NOMO-1 (cell line): Measurements from ENCODE around the gene ARMC6.
"Not testable (repeated sequence)": the region's sequence is repeated elsewhere in the genome, so short reads cannot be mapped to it uniquely, and the experiment has no call there.

Experiments used
- DNase-seq, 2 experiments: peaks; one replicate each; lab custom pipeline; 2025; ENCODE audit not compliant: unreplicated experiment in 2 of 2; lab: John Stamatoyannopoulos, UW

The ARMC6 gene

DNA sequence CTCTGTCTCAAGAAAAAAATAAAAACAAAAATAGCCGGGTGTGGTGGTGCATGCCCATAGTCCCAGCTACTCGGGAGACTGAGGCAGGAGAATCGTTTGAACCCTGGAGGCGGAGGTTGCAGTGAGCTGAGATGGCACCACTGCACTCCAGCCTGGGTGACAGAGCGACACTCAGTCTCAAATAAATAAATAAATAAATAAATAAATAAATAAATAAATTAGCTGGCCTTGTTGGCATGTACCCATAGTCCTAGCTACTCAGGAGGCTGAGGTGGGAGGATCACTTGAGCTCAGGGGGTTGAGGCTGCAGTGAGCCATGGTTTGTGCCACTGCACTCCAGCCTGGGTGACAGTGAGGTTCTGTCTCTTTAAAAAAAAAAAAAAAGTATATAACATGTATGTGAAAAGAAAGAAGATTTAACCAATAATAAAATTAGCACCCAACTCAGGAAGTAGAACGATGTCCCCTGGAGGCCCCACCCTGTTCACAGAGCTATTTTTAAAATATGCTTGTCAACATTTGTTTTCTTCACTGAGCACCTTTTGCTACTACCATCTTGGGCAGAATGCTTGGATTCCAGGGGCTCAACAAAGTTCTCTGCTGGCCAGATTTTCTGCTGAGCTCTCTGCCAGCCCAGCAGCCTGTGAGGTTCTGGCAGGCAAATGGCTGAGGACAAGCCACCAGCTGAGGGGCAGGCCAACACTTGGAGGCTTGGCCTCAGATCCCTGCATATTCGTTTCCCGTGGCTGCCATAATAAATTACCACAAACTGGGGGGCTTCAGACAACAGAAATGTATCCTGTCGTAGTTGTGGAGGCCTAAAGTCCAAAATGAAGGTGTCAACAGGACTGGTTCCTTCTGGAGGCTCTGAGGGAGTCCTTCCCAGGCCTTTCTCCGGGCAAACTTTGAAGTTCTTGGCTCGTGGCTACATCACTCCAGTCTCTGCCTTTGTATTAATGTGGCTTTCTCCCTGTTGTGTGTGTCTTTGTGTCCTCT lies 35.6 kb downstream of the ARMC6 start:
- no peak for DNase-seq

DNA sequence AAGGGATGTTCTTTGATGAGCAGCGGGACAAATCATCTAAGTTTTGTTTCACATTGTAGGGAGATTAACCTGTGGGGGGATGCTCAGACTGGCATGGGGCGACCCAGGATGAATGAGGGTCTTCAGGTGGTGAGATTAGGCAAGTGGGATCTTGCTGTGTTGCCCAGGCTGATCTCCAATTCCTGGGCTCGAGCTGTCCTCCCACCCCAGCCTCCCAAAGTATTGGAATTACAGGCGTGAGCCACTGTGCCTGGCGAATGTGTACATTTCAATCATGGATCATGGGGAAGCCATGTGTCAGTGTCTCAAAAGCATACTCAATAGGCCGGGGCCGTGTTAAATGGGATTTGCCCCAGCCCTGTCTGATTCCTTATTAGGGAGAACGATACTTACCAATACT lies 38.5 kb downstream of the ARMC6 start:
- no peak for DNase-seq

DNA sequence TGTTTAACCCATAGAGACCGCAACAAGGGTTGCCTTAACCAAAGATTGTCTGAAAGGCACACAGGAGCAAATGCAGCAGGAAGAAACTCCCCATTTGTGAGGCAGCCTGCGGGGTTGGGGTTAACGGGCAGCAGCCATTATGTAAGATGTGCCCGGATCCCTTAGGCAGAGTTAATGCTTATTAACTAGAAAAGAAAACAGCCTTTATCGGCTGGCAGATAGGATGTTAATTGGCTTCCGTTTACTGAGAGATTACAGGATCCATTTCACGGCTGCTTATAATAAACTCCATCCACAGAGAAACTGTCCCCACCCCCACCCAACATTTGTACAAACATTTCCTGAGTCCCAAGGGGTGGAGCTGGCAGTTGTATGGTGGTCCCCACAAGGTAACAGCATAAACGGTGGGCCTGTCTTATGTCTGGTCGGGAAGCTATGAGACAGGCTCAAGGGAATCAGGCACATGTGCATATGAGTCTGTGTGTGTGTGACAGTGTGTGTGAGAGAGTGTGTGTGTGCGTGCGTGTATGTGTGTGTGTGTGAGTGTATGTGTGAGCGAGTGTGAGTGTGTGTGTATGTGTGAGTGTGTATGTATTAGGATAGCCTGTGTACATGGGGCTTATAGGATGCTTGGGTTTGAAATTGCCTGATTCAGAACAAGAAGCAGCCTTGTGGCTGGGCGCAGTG lies 40.9 kb downstream of the ARMC6 start:
- no peak for DNase-seq

DNA sequence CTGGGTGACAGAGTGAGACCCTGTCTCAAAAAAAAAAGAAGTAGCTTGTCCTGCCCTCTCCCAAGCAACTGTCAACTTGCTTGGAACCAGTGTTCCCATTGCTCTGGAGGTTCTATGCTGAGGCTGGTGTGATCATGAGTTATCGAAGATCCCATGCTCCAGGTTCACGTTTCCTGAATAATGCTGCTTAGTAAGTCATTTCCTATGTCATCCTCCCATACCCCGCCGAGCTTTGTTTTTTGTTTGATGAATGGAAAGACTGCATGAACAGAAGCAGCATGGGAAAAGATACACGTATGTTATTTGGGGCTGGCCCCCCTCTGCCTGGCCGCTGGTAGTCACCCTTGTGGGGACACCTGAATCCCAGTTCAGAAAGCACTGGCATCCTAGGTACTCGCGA lies 41.7 kb downstream of the ARMC6 start:
- DNase-seq, result no peak

DNA sequence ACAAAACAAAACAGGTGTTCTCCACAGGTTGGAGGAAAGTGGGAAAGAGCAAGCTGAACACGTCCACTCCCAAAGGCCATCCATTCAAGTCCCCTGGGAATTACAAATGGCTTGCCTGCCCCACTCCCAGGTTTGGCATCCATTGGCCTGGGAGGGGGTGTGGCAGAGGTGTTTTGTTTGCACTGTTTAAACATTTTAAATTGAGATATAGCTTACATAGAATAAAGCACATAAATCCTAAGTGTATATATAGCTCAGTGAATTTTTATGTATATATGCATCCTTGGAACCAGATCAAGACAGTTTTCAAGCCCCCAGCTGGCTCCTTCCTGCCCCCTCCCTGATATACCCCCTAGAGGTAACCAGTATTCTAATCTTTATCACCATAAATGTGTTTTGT lies 43.1 kb downstream of the ARMC6 start:
- no peak for DNase-seq

DNA sequence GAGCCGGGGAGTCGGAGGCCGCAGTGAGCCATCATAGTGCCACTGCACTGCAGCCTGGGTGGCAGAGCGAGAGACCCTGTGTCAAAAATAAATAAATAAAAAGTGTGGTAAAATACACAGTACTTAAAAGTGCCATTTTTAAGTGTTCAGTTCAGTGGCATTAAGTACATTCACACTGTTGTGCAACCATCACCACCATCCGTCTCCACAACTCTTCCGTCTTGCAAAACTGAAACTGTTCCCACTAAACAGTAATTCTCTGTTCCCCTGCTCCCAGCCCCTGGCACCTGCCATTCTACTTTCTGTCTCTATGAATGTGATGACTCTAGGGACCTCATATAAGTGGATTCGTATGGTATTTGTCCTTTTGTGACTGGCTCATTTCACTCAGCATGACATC lies 43.7 kb downstream of the ARMC6 start:
- peak; percentile 55 to 56 for DNase-seq

DNA sequence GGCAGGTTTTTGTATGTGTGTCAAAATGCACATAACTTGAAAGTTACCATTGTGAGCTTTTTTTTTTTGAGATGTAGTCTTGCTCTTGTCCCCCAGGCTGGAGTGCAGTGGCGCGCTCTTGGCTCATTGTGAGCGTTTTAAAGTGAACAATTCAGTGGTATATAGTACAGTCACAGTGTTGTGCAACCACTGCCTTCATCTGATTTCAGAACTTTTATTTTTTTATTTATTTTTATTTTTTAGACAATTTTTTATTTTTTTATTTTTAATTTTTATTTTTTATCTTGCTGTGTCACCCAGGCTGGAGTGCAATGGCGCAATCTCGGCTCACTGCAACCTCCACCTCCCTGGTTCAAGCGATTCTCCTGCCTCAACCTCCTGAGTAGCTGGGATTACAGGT lies 45.4 kb downstream of the ARMC6 start:
- DNase-seq, result no peak

DNA sequence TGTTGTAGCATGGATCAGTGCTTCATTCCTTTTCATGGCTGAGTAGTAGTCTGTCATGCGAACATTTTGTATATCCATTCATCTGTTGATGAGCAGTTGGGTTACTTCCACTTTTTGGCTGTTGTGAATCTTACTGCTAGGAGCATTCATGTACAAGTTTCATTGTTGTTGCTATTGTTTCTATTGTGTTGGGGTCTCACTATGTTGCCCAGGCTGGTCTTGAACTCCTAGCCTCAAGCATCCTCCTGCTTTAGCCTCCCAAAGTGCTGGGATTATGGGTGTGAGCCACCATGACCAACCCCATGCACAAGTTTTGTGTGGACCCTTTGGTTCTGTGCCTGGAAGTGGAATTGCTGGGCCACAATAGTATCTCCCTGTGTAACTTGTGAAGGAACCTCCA lies 46.2 kb downstream of the ARMC6 start:
- DNase-seq, result no peak

DNA sequence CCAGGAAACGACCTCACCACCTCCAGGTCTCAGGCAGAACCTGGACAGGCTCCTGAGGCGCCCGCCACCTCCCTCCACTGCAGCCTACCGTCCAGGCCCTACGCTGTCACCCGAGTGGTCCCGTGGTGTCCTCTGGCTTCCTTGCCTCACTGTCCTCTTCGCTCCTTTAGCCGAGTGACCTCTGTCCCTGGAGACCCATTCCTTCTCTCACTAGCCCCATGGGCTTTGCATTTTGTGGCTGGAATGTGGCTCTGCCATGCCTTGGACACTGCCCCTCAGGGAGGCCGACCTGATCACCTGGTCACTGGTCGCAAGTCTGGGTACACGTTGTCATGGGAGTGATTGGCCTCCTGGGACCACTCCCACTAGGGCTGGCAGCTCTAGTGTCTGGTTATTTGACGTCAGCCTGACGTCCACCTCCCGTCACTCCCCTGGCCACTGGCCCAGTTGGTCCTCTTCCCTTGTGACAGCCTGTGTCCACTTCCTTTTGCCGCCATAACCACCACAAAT lies 48.3 kb downstream of the ARMC6 start:
- DNase-seq, result no peak

DNA sequence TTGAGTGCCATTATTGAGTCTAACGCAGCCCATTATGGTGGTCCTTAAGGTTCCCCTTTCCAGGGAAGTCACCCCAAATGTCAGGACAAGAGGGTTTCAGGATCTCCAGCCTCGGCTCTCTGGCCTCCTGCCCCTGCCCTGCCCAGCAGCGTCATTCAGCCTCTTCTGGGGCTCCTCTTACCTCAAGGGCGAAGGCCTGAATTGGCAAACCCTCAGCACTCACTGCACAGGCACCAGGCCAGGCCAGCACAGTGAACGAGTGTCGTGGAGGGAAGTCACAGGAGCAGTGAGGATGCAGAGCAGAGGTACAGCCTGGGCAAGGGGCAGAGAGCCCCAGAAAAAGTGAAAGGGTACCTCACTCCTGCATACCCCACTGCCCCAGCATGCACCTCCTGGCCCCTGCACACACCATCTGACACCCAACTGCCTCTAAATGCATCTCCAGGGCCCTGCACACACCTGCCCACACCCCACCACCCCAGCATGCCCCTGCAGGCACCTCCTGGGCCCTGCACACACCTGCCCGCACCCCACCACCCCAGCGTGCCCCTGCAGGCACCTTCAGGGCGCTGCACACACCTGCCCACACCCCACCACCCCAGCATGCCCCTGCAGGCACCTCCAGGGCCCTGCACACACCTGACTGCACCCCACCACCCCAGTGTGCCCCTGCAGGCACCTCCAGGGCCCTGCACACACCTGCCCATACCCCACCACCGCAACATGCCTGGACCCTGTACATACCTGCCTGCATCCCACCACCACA lies 50.2 kb downstream of the ARMC6 start:
- no peak for DNase-seq

DNA sequence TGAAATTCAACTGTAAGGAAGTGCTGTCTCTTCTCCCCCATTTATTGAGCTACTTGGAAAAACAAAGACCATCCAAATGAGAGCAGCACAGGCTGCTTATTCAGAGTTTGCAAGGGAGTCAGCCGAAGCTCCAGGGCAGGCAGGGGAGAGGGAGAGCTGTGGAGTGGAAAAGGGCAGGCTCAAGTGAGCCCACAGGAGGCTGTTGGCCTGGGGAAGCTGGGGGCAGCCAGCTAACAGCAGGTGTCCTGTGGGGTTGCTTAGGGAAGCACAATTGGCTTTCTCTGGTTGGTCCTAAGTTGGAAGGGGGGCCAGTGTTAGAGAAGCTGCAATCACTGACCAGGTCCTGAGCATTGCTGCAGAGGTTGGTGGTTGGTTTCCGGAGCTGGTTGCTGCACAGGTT lies 54.3 kb downstream of the ARMC6 start:
- DNase-seq, result no peak

DNA sequence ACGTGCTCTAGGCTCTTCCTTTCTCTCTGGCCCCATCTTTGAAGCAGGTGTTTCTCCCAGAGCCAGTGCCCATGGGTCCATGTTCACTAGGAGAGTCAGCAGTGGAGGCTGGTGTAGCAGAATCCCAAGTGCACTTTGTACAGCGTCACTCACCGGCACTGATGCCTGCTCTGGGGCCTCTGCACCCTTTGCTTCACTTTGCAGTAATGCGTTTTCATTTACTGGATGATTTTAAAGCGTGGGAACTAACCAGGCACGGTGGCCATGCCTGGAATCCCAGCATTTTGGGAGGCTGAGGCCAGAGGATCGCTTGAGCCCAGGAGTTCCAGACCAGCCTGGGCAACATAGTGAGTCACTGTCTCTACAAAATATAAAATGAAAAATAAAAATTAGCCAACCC lies 61.1 kb downstream of the ARMC6 start:
- no peak for DNase-seq

DNA sequence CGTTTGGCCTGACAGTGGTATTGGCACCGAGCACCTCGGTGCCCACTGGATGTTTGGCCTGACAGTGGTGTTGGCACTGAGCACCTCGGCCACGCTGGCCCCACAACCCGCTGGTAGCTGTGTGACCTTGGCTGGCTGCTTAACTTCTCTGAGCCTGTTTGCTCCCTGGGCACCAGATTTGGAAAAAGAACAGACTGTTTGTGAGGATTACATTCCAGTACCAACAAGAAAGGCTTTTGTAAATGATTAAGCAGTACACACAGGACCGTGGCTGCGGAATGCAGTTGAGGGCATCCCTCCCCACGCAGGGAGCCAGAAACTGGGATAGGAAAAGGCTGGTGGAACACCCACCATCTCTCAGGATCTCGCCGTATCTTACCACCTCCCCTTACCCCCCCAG lies 62.3 kb downstream of the ARMC6 start:
- DNase-seq, result no peak

DNA sequence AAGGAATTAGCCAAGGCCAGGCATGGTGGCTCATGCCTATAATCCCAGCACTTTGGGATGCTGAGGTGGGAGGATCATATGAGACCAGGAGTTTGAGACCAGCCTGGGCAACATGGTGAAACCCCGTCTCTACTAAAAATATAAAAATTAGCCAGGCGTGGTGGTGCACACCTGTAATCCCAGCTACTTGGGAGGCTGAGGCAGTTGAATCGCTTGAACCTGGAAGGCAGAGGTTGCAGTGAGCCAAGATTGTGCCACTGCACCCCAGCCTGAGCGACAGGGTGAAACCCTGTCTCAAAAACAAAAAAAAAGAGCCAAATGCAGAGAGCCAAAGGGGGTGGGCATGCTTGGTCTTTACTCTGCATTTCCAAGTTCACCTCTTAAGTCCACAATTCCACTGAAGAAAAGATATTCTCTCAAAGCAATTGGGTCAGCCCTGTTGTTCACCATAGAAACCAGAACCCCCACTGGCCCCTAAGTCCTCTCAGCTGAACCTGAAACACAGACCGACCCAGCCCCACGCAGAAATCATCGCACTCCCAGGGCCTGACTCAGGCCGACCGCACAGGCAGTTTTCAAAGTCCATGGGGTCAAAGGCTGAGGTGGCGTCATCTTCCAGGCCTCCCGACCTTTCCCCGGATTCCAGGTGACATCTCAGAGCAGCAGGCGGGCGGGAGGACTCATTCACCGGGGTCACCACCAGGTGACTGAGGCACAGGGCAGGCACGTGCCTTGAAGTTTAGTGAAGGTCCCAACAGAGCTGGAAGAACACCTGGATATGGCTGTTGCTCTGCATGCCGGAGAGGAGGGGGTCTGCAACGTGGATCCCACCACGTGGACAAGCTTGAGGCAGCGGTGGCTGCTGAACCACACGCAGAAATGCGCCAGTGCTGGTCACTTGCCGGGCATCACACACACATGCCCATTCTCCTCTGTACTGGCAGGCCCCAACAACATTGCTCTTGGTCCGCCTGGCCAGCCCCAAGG lies 63.5 kb downstream of the ARMC6 start:
- DNase-seq, result no peak

DNA sequence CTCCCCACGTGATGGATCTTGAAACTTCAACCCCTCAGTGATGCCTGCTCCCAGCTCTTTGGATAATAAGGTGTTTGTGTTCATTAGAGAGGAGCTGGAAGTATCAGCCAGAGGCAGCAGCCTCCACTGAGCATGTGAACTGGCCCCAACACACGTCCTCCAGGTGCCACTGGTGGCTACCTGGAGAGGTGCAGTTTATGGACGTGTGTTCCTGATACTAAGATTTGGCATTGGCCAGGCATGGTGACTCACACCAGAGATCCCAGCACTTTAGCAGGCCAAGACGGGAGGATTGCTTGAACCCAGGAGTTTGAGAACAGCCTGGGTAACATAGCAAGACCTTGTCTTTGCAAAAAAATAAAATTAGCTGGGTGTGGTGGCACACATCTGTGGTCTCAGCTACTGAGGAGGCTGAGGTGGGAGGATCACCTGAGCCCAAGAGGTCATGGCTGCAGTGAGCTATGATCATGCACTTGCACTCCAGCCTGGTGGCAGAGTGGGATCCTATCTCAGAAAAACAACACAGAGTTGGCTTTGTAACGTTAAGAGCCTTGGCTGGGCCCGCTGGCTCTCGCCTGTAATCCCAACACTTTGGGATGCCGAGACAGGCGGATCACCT lies 64.8 kb downstream of the ARMC6 start:
- no peak for DNase-seq

DNA sequence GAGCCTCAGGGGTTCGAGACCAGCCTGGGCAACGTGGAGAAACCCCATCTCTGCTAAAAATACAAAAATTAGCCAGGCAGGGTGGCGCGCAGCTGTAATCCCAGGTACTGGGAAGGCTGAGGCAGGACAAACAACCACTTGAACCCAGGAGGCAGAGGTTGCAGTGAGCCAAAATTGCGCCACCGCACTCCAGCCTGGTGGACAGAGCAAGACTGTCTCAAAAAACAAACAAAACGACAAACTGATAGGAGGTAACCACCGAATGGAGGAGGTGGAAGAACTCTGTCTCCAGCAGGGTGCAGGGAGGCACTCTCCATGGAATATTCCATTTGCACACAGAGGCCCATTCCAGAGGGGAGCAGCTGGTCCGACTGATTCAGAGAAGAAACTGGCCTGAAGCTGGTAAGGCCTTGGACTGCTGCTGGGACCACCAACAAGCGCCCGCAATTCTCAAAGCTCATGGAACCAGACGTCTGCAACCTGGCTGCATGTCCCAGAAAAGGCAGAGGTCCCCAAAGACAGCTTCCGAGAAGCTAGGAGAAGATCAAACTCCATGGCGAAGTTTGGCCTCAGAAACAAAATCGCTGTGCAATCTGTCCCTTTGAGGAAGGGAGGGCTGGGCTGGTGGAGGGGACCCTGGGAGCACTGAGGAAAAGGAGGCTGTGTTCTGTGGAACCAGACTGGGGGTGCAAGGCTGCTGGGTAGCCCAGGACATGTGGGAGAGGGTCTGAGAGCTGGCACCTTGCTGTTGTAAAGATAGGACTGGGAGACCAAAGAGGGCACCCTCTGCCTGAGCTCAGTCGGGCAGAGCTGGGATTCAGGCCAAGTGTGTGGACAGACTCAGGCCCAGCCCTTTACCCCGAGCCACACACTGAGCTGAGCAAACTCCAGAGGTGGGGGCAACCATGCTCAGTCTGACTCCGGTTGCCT lies 65.6 kb downstream of the ARMC6 start:
- no peak for DNase-seq

DNA sequence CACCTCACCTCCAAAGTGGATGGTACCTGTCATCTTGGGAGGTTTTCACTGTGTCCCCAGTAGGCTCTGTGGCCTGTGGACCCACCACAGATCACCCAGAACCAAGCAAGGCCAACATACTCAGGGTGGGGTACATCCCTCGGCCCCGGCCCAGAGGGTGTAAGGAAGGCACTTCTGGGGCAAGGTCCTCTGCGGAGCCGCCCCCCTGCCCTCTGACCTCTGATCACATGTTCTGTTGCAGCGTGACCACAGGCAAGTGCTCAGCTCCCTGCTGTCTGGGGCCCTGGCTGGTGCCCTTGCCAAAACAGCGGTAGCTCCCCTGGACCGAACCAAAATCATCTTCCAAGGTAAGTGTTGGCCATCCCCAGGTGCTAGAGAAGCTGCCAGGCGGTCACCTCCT lies 68.1 kb downstream of the ARMC6 start:
- no peak for DNase-seq

DNA sequence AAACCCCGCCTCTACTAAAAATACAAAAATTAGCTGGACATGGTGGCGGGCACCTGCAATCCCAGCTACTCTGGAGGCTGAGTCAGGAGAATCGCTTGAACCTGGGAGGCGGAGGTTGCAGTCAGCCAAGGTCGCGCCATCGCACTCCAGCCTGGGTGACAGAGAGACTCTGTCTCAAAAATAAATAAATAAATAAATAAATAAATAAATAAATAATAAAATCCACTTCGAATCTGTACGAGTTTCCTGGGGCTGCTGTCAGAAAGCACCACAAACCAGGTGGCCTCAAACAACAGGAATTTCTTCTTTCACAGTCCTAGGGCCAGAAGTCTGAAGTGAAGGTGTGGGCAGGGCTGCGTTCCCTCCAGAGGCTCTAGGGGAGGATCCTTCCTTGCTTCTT lies 69.2 kb downstream of the ARMC6 start:
- DNase-seq, result not testable (repeated sequence)
